Measurements from ENCODE around the gene MTMR1.

MTMR1 gene

DNA sequence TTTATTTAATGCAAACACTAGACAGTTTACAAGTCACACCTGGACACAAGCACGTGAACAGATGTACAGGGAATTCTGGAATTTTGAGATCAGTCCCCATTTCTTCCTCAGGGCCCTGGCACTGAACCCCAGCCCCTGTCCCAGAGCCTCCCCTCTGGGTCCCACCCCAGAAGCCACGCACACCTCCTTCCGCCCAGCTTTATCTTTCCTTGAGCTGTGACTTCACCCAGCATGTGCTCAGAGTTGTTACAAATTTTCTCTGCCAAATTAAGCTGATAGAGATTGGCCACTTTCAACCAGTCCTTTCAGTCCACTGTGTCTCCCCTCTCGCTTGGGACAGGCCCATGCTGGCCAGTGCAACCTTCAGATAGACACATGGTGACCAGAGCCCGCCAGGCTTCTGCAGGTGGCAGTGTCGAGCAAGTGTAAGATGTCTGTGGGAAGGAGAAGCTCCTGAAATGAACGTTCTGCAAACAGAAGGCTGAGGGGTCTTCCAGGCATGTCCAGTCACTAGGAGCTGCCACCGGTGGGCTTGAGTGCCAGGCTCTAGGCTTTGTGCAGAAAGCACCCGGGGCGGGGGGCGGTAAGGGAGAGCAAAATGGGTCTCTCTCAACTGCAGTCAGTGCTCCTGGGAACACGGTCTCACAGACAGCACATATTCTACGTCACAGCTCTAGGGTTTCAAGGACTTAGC, 73.3 kb downstream of the MTMR1 start:
- peak; percentile 57 for ATAC-seq

DNA sequence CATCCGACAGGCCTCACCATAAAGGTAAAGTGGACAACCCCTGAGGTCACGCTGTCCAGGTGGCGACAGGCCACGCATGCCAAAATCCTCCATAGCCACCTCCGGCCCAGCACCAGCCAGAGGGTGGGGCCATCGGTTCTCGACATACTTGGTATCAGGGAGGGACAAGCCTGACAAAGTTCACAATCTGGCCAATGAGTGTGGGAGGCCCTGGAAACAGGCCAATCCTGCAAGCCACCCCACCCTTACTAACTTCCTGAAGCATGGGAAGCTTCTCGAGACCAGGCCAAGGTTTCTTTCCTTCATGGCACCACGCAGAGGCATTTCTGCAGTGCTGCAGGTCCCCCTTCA, 73.8 kb downstream of the MTMR1 start:
- no peak for ATAC-seq
- TF ChIP-seq, protein P1, sequence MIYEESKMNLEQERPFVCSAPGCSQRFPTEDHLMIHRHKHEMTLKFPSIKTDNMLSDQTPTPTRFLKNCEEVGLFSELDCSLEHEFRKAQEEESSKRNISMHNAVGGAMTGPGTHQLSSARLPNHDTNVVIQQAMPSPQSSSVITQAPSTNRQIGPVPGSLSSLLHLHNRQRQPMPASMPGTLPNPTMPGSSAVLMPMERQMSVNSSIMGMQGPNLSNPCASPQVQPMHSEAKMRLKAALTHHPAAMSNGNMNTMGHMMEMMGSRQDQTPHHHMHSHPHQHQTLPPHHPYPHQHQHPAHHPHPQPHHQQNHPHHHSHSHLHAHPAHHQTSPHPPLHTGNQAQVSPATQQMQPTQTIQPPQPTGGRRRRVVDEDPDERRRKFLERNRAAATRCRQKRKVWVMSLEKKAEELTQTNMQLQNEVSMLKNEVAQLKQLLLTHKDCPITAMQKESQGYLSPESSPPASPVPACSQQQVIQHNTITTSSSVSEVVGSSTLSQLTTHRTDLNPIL (CRISPR knock-in tag; IDR thresholded peaks at IDR 0.05; ENCODE audit: low read depth) = no peak
- TF ChIP-seq, protein P2, sequence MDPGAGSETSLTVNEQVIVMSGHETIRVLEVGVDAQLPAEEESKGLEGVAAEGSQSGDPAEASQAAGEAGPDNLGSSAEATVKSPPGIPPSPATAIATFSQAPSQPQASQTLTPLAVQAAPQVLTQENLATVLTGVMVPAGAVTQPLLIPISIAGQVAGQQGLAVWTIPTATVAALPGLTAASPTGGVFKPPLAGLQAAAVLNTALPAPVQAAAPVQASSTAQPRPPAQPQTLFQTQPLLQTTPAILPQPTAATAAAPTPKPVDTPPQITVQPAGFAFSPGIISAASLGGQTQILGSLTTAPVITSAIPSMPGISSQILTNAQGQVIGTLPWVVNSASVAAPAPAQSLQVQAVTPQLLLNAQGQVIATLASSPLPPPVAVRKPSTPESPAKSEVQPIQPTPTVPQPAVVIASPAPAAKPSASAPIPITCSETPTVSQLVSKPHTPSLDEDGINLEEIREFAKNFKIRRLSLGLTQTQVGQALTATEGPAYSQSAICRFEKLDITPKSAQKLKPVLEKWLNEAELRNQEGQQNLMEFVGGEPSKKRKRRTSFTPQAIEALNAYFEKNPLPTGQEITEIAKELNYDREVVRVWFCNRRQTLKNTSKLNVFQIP (CRISPR knock-in tag; IDR thresholded peaks at IDR 0.05; ENCODE audit: borderline replicate concordance, low read depth) = no peak
- TF ChIP-seq CSDC2 (CRISPR knock-in tag; IDR thresholded peaks at IDR 0.05) = no peak
- no peak for TF ChIP-seq ZFP30 (CRISPR knock-in tag; IDR thresholded peaks at IDR 0.05)
- TF ChIP-seq, protein P3, sequence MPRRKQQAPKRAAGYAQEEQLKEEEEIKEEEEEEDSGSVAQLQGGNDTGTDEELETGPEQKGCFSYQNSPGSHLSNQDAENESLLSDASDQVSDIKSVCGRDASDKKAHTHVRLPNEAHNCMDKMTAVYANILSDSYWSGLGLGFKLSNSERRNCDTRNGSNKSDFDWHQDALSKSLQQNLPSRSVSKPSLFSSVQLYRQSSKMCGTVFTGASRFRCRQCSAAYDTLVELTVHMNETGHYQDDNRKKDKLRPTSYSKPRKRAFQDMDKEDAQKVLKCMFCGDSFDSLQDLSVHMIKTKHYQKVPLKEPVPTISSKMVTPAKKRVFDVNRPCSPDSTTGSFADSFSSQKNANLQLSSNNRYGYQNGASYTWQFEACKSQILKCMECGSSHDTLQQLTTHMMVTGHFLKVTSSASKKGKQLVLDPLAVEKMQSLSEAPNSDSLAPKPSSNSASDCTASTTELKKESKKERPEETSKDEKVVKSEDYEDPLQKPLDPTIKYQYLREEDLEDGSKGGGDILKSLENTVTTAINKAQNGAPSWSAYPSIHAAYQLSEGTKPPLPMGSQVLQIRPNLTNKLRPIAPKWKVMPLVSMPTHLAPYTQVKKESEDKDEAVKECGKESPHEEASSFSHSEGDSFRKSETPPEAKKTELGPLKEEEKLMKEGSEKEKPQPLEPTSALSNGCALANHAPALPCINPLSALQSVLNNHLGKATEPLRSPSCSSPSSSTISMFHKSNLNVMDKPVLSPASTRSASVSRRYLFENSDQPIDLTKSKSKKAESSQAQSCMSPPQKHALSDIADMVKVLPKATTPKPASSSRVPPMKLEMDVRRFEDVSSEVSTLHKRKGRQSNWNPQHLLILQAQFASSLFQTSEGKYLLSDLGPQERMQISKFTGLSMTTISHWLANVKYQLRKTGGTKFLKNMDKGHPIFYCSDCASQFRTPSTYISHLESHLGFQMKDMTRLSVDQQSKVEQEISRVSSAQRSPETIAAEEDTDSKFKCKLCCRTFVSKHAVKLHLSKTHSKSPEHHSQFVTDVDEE (CRISPR knock-in tag; IDR thresholded peaks at IDR 0.05) = no peak
- no peak for TF ChIP-seq ZNF70 (CRISPR knock-in tag; IDR thresholded peaks at IDR 0.05)
- TF ChIP-seq, protein P4, sequence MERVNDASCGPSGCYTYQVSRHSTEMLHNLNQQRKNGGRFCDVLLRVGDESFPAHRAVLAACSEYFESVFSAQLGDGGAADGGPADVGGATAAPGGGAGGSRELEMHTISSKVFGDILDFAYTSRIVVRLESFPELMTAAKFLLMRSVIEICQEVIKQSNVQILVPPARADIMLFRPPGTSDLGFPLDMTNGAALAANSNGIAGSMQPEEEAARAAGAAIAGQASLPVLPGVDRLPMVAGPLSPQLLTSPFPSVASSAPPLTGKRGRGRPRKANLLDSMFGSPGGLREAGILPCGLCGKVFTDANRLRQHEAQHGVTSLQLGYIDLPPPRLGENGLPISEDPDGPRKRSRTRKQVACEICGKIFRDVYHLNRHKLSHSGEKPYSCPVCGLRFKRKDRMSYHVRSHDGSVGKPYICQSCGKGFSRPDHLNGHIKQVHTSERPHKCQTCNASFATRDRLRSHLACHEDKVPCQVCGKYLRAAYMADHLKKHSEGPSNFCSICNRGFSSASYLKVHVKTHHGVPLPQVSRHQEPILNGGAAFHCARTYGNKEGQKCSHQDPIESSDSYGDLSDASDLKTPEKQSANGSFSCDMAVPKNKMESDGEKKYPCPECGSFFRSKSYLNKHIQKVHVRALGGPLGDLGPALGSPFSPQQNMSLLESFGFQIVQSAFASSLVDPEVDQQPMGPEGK (CRISPR knock-in tag; IDR thresholded peaks at IDR 0.05; ENCODE audit: borderline replicate concordance) = no peak
- TF ChIP-seq ISL1 (CRISPR knock-in tag; IDR thresholded peaks at IDR 0.05) = no peak
- no peak for TF ChIP-seq ESRRG (CRISPR knock-in tag; IDR thresholded peaks at IDR 0.05)
- TF ChIP-seq ZNF565 (CRISPR knock-in tag; conservative IDR thresholded peaks at IDR 0.05; ENCODE audit: low read depth) = no peak
- no peak for TF ChIP-seq RARB (CRISPR knock-in tag; IDR thresholded peaks at IDR 0.05)
- TF ChIP-seq PPARA (CRISPR knock-in tag; IDR thresholded peaks at IDR 0.05; ENCODE audit: borderline replicate concordance) = no peak
- TF ChIP-seq, protein P5, sequence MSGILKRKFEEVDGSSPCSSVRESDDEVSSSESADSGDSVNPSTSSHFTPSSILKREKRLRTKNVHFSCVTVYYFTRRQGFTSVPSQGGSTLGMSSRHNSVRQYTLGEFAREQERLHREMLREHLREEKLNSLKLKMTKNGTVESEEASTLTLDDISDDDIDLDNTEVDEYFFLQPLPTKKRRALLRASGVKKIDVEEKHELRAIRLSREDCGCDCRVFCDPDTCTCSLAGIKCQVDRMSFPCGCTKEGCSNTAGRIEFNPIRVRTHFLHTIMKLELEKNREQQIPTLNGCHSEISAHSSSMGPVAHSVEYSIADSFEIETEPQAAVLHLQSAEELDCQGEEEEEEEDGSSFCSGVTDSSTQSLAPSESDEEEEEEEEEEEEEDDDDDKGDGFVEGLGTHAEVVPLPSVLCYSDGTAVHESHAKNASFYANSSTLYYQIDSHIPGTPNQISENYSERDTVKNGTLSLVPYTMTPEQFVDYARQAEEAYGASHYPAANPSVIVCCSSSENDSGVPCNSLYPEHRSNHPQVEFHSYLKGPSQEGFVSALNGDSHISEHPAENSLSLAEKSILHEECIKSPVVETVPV (CRISPR knock-in tag; IDR thresholded peaks at IDR 0.05) = no peak
- TF ChIP-seq TCF4 (CRISPR knock-in tag; IDR thresholded peaks at IDR 0.05; ENCODE audit: borderline replicate concordance) = no peak
- TF ChIP-seq GLIS3 (CRISPR knock-in tag; IDR thresholded peaks at IDR 0.05) = no peak

More for the DNA sequence above, 73.3 kb downstream of the MTMR1 start:
- TF ChIP-seq TCF4 (CRISPR knock-in tag; IDR thresholded peaks at IDR 0.05; ENCODE audit: borderline replicate concordance) = no peak
- TF ChIP-seq ZNF70 (CRISPR knock-in tag; IDR thresholded peaks at IDR 0.05) = no peak
- no peak for TF ChIP-seq CSDC2 (CRISPR knock-in tag; IDR thresholded peaks at IDR 0.05)
- no peak for TF ChIP-seq GLIS3 (CRISPR knock-in tag; IDR thresholded peaks at IDR 0.05)
- TF ChIP-seq RARB (CRISPR knock-in tag; IDR thresholded peaks at IDR 0.05) = no peak
- TF ChIP-seq ZFP30 (CRISPR knock-in tag; IDR thresholded peaks at IDR 0.05) = no peak
- TF ChIP-seq ARNTL (CRISPR knock-in tag; IDR thresholded peaks at IDR 0.05; ENCODE audit: borderline replicate concordance, low read depth) = no peak
- TF ChIP-seq, protein P5 (CRISPR knock-in tag; IDR thresholded peaks at IDR 0.05) = no peak
- TF ChIP-seq, protein P1 (CRISPR knock-in tag; IDR thresholded peaks at IDR 0.05; ENCODE audit: low read depth) = no peak
- TF ChIP-seq ZNF8 (CRISPR knock-in tag; IDR thresholded peaks at IDR 0.05) = no peak
- no peak for TF ChIP-seq PPARA (CRISPR knock-in tag; IDR thresholded peaks at IDR 0.05; ENCODE audit: borderline replicate concordance)
- no peak for TF ChIP-seq ESRRG (CRISPR knock-in tag; IDR thresholded peaks at IDR 0.05)
- TF ChIP-seq ZNF565 (CRISPR knock-in tag; conservative IDR thresholded peaks at IDR 0.05; ENCODE audit: low read depth) = no peak
- no peak for TF ChIP-seq ISL1 (CRISPR knock-in tag; IDR thresholded peaks at IDR 0.05)
- TF ChIP-seq OSR1 (CRISPR knock-in tag; IDR thresholded peaks at IDR 0.05) = no peak
- TF ChIP-seq, protein P3 (CRISPR knock-in tag; IDR thresholded peaks at IDR 0.05) = no peak
- TF ChIP-seq SNAI2 (CRISPR knock-in tag; IDR thresholded peaks at IDR 0.05) = no peak
- no peak for TF ChIP-seq TOX (CRISPR knock-in tag; IDR thresholded peaks at IDR 0.05; ENCODE audit: borderline replicate concordance)
